Heart right ventricle (tissue), 16 donors: ENCODE data around the gene HACL1. TPM values are rescaled to one million over a fixed set of nuclear protein-coding genes. Genes with fewer than 3 reads are reported as not detected.
A peak's percentile ranks its signal among the peaks of the same experiment; 100 is the strongest.

Source experiments
- ATAC-seq, 8 donors: fragments of 200-7000 bp; cut with Tn5 transposase; one replicate each; pipeline ENCODE4 v1.9.1; 2020; ENCODE audit warnings: mild to moderate bottlenecking in 8 of 8, moderate library complexity in 8 of 8, moderate number of reproducible peaks in 1 of 8
- DNase-seq, 2 donors: peaks; one replicate each; pipeline ENCODE4 v3.0.0-alpha.2; 2020
- H3K27ac ChIP-seq, 10 donors: fragments of 200-600 bp; sonication (generic) in 2 of 10; one replicate each; pipeline versions ENCODE4 v1.5.0 to v1.8.0; 2020 to 2022; ENCODE audit warnings: mild to moderate bottlenecking in 3 of 10
- H3K27me3 ChIP-seq, 7 donors: fragments of 200-600 bp; one replicate each; pipeline ENCODE4 v1.8.0; 2021 to 2022; ENCODE audit warnings: mild to moderate bottlenecking in 2 of 7
- H3K36me3 ChIP-seq, 9 donors: fragments of 200-600 bp; sonication (generic) in 1 of 9; one replicate each; pipeline versions ENCODE4 v1.5.0 to v1.8.0; 2020 to 2022; ENCODE audit warnings: mild to moderate bottlenecking in 2 of 9
- H3K4me1 ChIP-seq, 9 donors: fragments of 200-600 bp; sonication (generic) in 1 of 9; one replicate each; pipeline versions ENCODE4 v1.5.0 to v1.8.0; 2020 to 2022; ENCODE audit warnings: mild to moderate bottlenecking in 4 of 9
- H3K4me3 ChIP-seq, 10 donors: fragments of 200-600 bp; sonication (generic) in 2 of 10; one replicate each; pipeline versions ENCODE4 v1.5.0 to v1.8.0; 2020 to 2022; ENCODE audit warnings: mild to moderate bottlenecking in 7 of 10, moderate library complexity in 2 of 10
- H3K9me3 ChIP-seq, 11 donors: fragments of 200-600 bp in 10 of 11; sonication (generic) in 2 of 11; one replicate each; pipeline versions ENCODE4 v1.5.0 to v1.8.0; 2013 to 2022; ENCODE audit warnings: mild to moderate bottlenecking in 2 of 11, control low read depth in 1 of 11, moderate library complexity in 1 of 11
- WGBS, 2 donors: extraction: QIAGEN DNeasy Blood & Tissue Kit; methylation state at CpG; one replicate each; pipeline ENCODE4 v1.1.7; 2013; ENCODE audit warnings: inconsistent platforms in 1 of 2; 5-methylcytosine and 5-hydroxymethylcytosine counted together
- intact Hi-C, 10 donors: fragments of 100-400 bp; cut with DNase I; formaldehyde crosslinking; loops; one replicate each; pipeline versions ENCODE4 v1.11.1 to v1.14.2; 2022
- polyA plus RNA-seq, 2 donors: library from polyadenylated mRNA; stranded (reverse); fragments of 200-250 nt; gene quantifications; one replicate each; pipeline ENCODE4 v1.2.3, GENCODE V29; 2013
- total RNA-seq, 10 donors: library from RNA; stranded (reverse); fragmentation: NEBNext Ultra II Directional in 3 of 10; extraction: Animal tissue kit (Norgen Biotek cat#: 25700) in 3 of 10; gene quantifications; one replicate each; pipeline versions ENCODE4 v1.2.1 to v1.2.4, GENCODE V29; 2021 to 2023
- TF ChIP-seq, protein P1 (sequence below), 9 donors: fragments of 200-600 bp; sonication (generic) in 2 of 9; IDR thresholded peaks; one replicate each; pipeline versions ENCODE4 v1.5.0 to v1.8.0; 2021 to 2022; ENCODE audit warnings: antibody characterized with exemption in 9 of 9, mild to moderate bottlenecking in 5 of 9, moderate library complexity in 1 of 9
- donor health status: Arrhythmogenic right ventricular cardiomyopathy.
- donor health status: ischemic (EF 13 %, LVEDD 7.1; RV severe dilation, severe dysfunction).
- donor health status: healthy with polysubstance abuse.
- donor health status: DM: no; HTN: yes; CAD: no.
- donor health status: DM: no; HTN: no; CAD: no.
- donor health status: ischemic (EF 25% LVEDD 6.9; RV normal size, moderate dysfunction).
- donor health status: ischemic (EF 25% LVEDD 5.7; RV mildly dilated, moderate dysfunction).
- donor health status: healthy.
- donor health status: DM: yes; HTN: yes; CAD: no.
- donor health status: Ischemic cardiomyopathy.
- donor health status: ischemic (EF 35%, LVEDD 5.7; RV mildly dilated, moderate dysfunction).
- donor health status: nonischemic (EF 11% LVEDD 7.7; RV severe dilation, severe dysfunction).
- donor health status: DM: yes; HTN: yes; CAD: no.
- donor health status: PGD.
- donor health status: ischemic (EF 29% LVEDD 5.4; RV normal size, mild dysfunction).
- donor health status: nonischemic (EF 23%, LVEDD 6.1; RV moderate dilation, normal function).

HACL1 gene
- total and polyA plus RNA-seq, 12 donors: 7.5 to 20.5 (median 13.5) TPM

DNA sequence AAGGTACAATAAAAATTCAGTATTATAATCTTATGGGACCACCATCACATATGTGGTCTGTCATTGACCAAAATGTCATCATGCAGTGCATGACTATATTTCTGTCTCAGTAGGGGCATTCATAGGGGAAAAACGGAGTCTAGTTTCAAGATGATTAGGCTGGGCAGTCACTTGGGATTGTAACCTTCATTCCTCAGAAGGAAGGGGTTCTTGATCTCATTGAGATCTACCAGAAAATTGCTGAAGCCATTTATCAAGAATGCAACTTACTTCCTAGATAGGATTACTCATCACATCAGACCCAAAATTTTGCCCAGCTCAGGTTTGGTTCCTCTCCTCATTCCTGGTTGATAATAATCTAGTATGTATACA, 37.5 kb upstream of the HACL1 start:
- ATAC-seq (no peak), DNase-seq (no peak)
- H3K4me1 ChIP-seq: peaks cover 0 to 43% (median 32%) of the 10 kb centered on the region in 9 donors
- H3K4me3 ChIP-seq: no peak overlapping the region
- no peaks in the 10 kb centered on the region for H3K9me3 ChIP-seq
- intact Hi-C loops: loop anchor here in 4 of 10 donors (10.0 kb wide), 5 partner anchors 46 to 616 kb away; partner anchors contain the start of gene GALNT15 (in 1 of the 4)
- H3K27me3 ChIP-seq: no peaks in the 10 kb centered on the region
- no peak overlapping the region for H3K27ac ChIP-seq
- peaks cover 0 to 18% (median 0%) of the 10 kb centered on the region in 9 donors for H3K36me3 ChIP-seq
- TF ChIP-seq, protein P1, sequence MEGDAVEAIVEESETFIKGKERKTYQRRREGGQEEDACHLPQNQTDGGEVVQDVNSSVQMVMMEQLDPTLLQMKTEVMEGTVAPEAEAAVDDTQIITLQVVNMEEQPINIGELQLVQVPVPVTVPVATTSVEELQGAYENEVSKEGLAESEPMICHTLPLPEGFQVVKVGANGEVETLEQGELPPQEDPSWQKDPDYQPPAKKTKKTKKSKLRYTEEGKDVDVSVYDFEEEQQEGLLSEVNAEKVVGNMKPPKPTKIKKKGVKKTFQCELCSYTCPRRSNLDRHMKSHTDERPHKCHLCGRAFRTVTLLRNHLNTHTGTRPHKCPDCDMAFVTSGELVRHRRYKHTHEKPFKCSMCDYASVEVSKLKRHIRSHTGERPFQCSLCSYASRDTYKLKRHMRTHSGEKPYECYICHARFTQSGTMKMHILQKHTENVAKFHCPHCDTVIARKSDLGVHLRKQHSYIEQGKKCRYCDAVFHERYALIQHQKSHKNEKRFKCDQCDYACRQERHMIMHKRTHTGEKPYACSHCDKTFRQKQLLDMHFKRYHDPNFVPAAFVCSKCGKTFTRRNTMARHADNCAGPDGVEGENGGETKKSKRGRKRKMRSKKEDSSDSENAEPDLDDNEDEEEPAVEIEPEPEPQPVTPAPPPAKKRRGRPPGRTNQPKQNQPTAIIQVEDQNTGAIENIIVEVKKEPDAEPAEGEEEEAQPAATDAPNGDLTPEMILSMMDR (IDR thresholded peaks at IDR 0.05): no peak
- WGBS, 2 donors: 97 to 100% methylated on average over 1 of the region's 1 CpG

DNA sequence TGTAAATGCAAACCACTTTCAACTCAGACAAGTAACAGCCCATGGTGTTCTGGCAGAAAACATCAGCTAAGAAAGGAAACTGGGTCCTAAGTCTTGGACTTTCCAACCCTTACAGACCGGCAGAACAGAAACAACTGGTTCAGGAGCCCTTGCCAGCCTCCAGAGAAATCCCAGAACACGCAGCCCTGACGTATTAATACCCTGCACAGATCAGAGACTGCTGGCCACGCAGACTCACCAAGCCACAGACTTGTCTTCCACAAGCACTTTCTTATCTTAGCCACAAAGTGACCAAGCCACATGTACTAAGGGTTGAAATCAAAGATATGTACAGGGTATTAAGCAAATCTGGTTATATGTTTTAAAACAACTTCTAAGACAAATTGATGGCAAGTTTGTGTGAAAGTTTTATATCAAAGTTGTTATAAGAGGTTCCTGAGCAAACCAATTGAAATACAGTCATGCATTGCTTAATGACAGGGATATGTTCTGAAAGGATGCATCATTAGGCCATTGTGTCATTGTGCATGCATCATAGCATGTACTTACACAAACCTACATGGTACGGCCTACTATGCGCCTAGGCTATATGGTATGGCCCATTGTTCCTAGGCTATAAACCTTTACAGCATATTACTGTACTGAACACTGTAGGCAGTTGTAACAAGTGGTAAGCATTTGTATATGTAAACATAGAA, 37.0 kb upstream of the HACL1 start:
- Histone ChIP-seq H3K9me3 (no peaks in the 10 kb centered on the region), H3K27me3 (no peaks in the 10 kb centered on the region), H3K27ac (peak overlapping the region in 2 of 10 donors; percentile 78 to 83), H3K4me3 (no peak overlapping the region), H3K4me1 (peaks cover 0 to 48% (median 34%) of the 10 kb centered on the region in 9 donors), H3K36me3 (peaks cover 0 to 17% (median 0%) of the 10 kb centered on the region in 9 donors)
- TF ChIP-seq, protein P1 (IDR thresholded peaks at IDR 0.05): no peak
- 88 to 93% methylated on average over 6 of the region's 6 CpGs for WGBS, 2 donors
- DNase-seq: no peak
- intact Hi-C loops: loop anchor here in 4 of 10 donors (10.0 kb wide), 5 partner anchors 46 to 616 kb away; partner anchors contain the start of gene GALNT15 (in 1 of the 4)
- ATAC-seq: no peak

GRCh38 chr3:15637131-15637951, 36.0 kb upstream of the HACL1 start:
- peaks cover 0 to 48% (median 34%) of the 10 kb centered on the region in 9 donors for H3K4me1 ChIP-seq
- H3K27ac ChIP-seq: peak overlapping the region in 8 of 10 donors; percentile 32 to 83 (median 72)
- TF ChIP-seq, protein P1 (IDR thresholded peaks at IDR 0.05): no peak
- peaks cover 0 to 8% (median 0%) of the 10 kb centered on the region in 9 donors for H3K36me3 ChIP-seq
- H3K9me3 ChIP-seq: no peaks in the 10 kb centered on the region
- 74 to 76% methylated on average over 7 of the region's 7 CpGs for WGBS, 2 donors
- intact Hi-C loops: loop anchor here in 4 of 10 donors (10.0 kb wide), 5 partner anchors 47 to 617 kb away; partner anchors contain the start of gene GALNT15 (in 1 of the 4)
- no peak for DNase-seq
- H3K27me3 ChIP-seq: no peaks in the 10 kb centered on the region
- H3K4me3 ChIP-seq: no peak overlapping the region
- ATAC-seq: no peak
